HEK293 (cell line): ENCODE results near the gene KIRREL3.

Source experiments
- CTCF ChIA-PET: fragments of 350-600 bp; formaldehyde crosslinking; extraction: SDS; loops from one replicate; lab custom pipeline; 2021; ENCODE audit warnings: antibody characterized with exemption; lab: Yijun Ruan, JAX
- POLR2A ChIA-PET: fragments of 300-600 bp; formaldehyde crosslinking; extraction: SDS; loops from one replicate; lab custom pipeline; 2020; ENCODE audit warnings: antibody characterized with exemption, inconsistent platforms; lab: Yijun Ruan, JAX
- H3K27ac ChIP-seq: fragments of 200-500 bp; sonication (Bioruptor generic); 2 replicates; pipeline ENCODE4 v1.5.1; 2014; ENCODE audit warnings: low read depth, low read length, control low read depth, inconsistent platforms; ENCODE audit errors: extremely low read depth
- H3K36me3 ChIP-seq, 2 experiments: fragments of 200-500 bp in 1 of 2; sonication (Bioruptor generic) in 1 of 2; 1 replicate in 1 of 2; 2 replicates in 1 of 2; pipeline ENCODE4 v1.5.1; 2014 to 2017; ENCODE audit warnings: inconsistent platforms in 2 of 2, low read length in 2 of 2; ENCODE audit not compliant: control insufficient read depth in 2 of 2, insufficient read depth in 1 of 2
- H3K4me1 ChIP-seq: fragments of 200-500 bp; sonication (Bioruptor generic); 2 replicates; pipeline ENCODE4 v1.5.1; 2014; ENCODE audit warnings: mild to moderate bottlenecking, low read length, inconsistent platforms; ENCODE audit not compliant: control insufficient read depth, insufficient read depth
- H3K4me3 ChIP-seq: 2 replicates; pipeline ENCODE4 v1.5.1; 2011; ENCODE audit warnings: low read depth, mild to moderate bottlenecking, control low read depth, low read length, moderate library complexity
- H3K9me3 ChIP-seq: fragments of 200-500 bp; sonication (Bioruptor generic); 2 replicates; pipeline ENCODE4 v1.5.1; 2014; ENCODE audit warnings: low read depth, low read length, inconsistent platforms; ENCODE audit not compliant: control insufficient read depth, insufficient read depth
- CTCF ChIP-seq: fragments of 450-650 bp; formaldehyde crosslinking; IDR thresholded peaks from 2 replicates; pipeline ENCODE4 v1.5.1; 2016; ENCODE audit warnings: missing biosample characterization, missing genetic modification characterization
- GLIS1 ChIP-seq: fragments of 450-650 bp; formaldehyde crosslinking; IDR thresholded peaks from 2 replicates; pipeline ENCODE4 v1.5.1; 2016; ENCODE audit warnings: missing biosample characterization, missing genetic modification characterization
- PRDM1 ChIP-seq: fragments of 450-650 bp; formaldehyde crosslinking; IDR thresholded peaks from 2 replicates; pipeline ENCODE4; 2016; ENCODE audit warnings: missing biosample characterization, missing genetic modification characterization
- TCF7L2 ChIP-seq: IDR thresholded peaks from 2 replicates; pipeline ENCODE4 v1.6.1; 2011; ENCODE audit warnings: low read depth, mild to moderate bottlenecking, inconsistent platforms, low read length, moderate library complexity, borderline replicate concordance
- WT1 ChIP-seq: fragments of 450-650 bp; formaldehyde crosslinking; IDR thresholded peaks from 2 replicates; pipeline ENCODE4 v1.5.1; 2016; ENCODE audit warnings: missing biosample characterization, missing genetic modification characterization
- ZBTB21 ChIP-seq: fragments of 450-650 bp; formaldehyde crosslinking; IDR thresholded peaks from 2 replicates; pipeline ENCODE4 v1.5.1; 2017; ENCODE audit warnings: missing biosample characterization, missing genetic modification characterization
- ZNF140 ChIP-seq: fragments of 450-650 bp; formaldehyde crosslinking; IDR thresholded peaks from 2 replicates; pipeline ENCODE4 v1.5.1; 2016; ENCODE audit warnings: missing biosample characterization, missing genetic modification characterization
- ZNF19 ChIP-seq: fragments of 450-650 bp; formaldehyde crosslinking; IDR thresholded peaks from 2 replicates; pipeline ENCODE4; 2016; ENCODE audit warnings: missing biosample characterization, missing genetic modification characterization, low read depth
- ZNF221 ChIP-seq: fragments of 450-650 bp; formaldehyde crosslinking; IDR thresholded peaks from 2 replicates; pipeline ENCODE4 v1.5.1; 2017; ENCODE audit warnings: missing biosample characterization, missing genetic modification characterization, borderline replicate concordance
- ZNF223 ChIP-seq: fragments of 450-650 bp; formaldehyde crosslinking; IDR thresholded peaks from 2 replicates; pipeline ENCODE4 v1.5.1; 2016; ENCODE audit warnings: missing biosample characterization, missing genetic modification characterization
- ZNF24 ChIP-seq: fragments of 450-650 bp; formaldehyde crosslinking; IDR thresholded peaks from 2 replicates; pipeline ENCODE4 v1.5.1; 2016; ENCODE audit warnings: missing biosample characterization, missing genetic modification characterization
- ZNF354C ChIP-seq: fragments of 450-650 bp; formaldehyde crosslinking; IDR thresholded peaks from 2 replicates; pipeline ENCODE4 v1.5.1; 2016; ENCODE audit warnings: missing biosample characterization, missing genetic modification characterization, low read depth, borderline replicate concordance
- ZNF423 ChIP-seq: fragments of 450-650 bp; formaldehyde crosslinking; IDR thresholded peaks from 2 replicates; pipeline ENCODE4 v1.5.1; 2016; ENCODE audit warnings: missing biosample characterization, missing genetic modification characterization
- ZNF514 ChIP-seq: fragments of 450-650 bp; formaldehyde crosslinking; IDR thresholded peaks from 2 replicates; pipeline ENCODE4 v1.5.1; 2016; ENCODE audit warnings: missing biosample characterization, missing genetic modification characterization
- ZNF544 ChIP-seq: fragments of 450-650 bp; formaldehyde crosslinking; IDR thresholded peaks from 2 replicates; pipeline ENCODE4 v1.5.0; 2017; ENCODE audit warnings: missing biosample characterization, missing genetic modification characterization
- ZNF560 ChIP-seq: fragments of 450-650 bp; formaldehyde crosslinking; IDR thresholded peaks from 2 replicates; pipeline ENCODE4 v1.5.1; 2017; ENCODE audit warnings: missing biosample characterization, missing genetic modification characterization, borderline replicate concordance
- ZNF596 ChIP-seq: fragments of 450-650 bp; IDR thresholded peaks from 2 replicates; pipeline ENCODE4 v1.5.0; 2018; ENCODE audit warnings: missing biosample characterization, mild to moderate bottlenecking, missing genetic modification characterization, moderate library complexity
- ZNF624 ChIP-seq: fragments of 450-650 bp; formaldehyde crosslinking; IDR thresholded peaks from 2 replicates; pipeline ENCODE4 v1.5.1; 2017; ENCODE audit warnings: missing biosample characterization, missing genetic modification characterization
- ZNF639 ChIP-seq: fragments of 450-650 bp; formaldehyde crosslinking; IDR thresholded peaks from 2 replicates; pipeline ENCODE4 v1.5.1; 2016; ENCODE audit warnings: missing biosample characterization, missing genetic modification characterization
- ZNF670 ChIP-seq: fragments of 450-650 bp; formaldehyde crosslinking; IDR thresholded peaks from 2 replicates; pipeline ENCODE4 v1.5.1; 2016; ENCODE audit warnings: missing biosample characterization, missing genetic modification characterization, low read depth
- ZNF791 ChIP-seq: fragments of 450-650 bp; formaldehyde crosslinking; IDR thresholded peaks from 2 replicates; pipeline ENCODE4 v1.5.1; 2016; ENCODE audit warnings: missing biosample characterization, missing genetic modification characterization
- TF ChIP-seq, protein P1 (sequence below): fragments of 450-650 bp; formaldehyde crosslinking; IDR thresholded peaks from 2 replicates; pipeline ENCODE4 v1.5.1; 2016; ENCODE audit warnings: missing biosample characterization, missing genetic modification characterization
- TF ChIP-seq, protein P2 (sequence below): fragments of 450-650 bp; formaldehyde crosslinking; IDR thresholded peaks from 2 replicates; pipeline ENCODE4 v1.5.1; 2016; ENCODE audit warnings: missing biosample characterization, missing genetic modification characterization

The KIRREL3 gene

DNA sequence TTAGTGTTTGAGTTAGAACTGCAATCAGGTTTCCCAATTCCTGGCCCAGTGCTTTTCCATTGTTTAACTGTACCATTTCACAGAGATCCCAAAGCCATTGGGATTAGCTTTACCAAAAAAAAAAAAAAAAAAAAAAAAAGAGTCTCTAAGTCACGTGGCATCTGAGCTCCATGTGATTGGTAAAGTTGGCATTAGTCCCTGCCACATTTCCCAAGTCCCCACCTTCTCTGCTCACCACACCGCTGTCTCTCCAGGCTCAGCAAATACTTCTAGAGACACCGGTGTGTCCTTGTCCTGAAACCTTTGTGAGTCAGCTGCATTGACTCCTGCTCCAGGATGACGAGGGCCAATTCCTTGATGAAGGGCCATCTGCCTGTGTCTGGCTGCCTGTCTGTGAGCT is 305.3 kb downstream of the KIRREL3 start:
- Histone ChIP-seq H3K4me1 (no peaks in the 10 kb centered on the region), H3K4me3 (no peak overlapping the region), H3K9me3 (no peaks in the 10 kb centered on the region), H3K36me3 (no peaks in the 10 kb centered on the region), H3K27ac (no peak overlapping the region)
- POLR2A ChIA-PET: no interaction called here
- CTCF ChIA-PET: no interaction called here
- TF ChIP-seq, protein P1, sequence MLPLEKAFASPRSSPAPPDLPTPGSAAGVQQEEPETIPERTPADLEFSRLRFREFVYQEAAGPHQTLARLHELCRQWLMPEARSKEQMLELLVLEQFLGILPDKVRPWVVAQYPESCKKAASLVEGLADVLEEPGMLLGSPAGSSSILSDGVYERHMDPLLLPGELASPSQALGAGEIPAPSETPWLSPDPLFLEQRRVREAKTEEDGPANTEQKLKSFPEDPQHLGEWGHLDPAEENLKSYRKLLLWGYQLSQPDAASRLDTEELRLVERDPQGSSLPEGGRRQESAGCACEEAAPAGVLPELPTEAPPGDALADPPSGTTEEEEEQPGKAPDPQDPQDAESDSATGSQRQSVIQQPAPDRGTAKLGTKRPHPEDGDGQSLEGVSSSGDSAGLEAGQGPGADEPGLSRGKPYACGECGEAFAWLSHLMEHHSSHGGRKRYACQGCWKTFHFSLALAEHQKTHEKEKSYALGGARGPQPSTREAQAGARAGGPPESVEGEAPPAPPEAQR (tag by site-specific recombination): no peak
- TF ChIP-seq ZNF560 (tag by site-specific recombination) (no peak), ZNF791 (tag by site-specific recombination) (no peak), ZNF596 (no peak), PRDM1 (tag by site-specific recombination) (no peak), WT1 (tag by site-specific recombination) (no peak), ZNF354C (tag by site-specific recombination) (no peak), ZNF423 (no peak), ZBTB21 (tag by site-specific recombination) (no peak), ZNF140 (no peak), ZNF670 (no peak), ZNF19 (tag by site-specific recombination) (no peak)
- TF ChIP-seq, protein P2, sequence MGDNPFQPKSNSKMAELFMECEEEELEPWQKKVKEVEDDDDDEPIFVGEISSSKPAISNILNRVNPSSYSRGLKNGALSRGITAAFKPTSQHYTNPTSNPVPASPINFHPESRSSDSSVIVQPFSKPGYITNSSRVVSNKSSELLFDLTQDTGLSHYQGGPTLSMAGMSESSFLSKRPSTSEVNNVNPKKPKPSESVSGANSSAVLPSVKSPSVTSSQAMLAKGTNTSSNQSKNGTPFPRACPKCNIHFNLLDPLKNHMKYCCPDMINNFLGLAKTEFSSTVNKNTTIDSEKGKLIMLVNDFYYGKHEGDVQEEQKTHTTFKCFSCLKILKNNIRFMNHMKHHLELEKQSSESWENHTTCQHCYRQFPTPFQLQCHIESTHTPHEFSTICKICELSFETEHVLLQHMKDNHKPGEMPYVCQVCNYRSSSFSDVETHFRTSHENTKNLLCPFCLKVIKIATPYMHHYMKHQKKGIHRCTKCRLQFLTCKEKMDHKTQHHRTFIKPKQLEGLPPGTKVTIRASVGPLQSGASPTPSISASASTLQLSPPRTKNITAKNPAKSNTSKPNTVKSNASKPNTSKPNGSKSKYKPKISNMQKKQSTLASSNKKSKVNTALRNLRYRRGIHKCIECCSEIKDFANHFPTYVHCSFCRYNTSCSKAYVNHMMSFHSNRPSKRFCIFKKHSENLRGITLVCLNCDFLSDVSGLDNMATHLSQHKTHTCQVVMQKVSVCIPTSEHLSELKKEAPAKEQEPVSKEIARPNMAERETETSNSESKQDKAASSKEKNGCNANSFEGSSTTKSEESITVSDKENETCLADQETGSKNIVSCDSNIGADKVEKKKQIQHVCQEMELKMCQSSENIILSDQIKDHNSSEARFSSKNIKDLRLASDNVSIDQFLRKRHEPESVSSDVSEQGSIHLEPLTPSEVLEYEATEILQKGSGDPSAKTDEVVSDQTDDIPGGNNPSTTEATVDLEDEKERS (tag by site-specific recombination): no peak

DNA sequence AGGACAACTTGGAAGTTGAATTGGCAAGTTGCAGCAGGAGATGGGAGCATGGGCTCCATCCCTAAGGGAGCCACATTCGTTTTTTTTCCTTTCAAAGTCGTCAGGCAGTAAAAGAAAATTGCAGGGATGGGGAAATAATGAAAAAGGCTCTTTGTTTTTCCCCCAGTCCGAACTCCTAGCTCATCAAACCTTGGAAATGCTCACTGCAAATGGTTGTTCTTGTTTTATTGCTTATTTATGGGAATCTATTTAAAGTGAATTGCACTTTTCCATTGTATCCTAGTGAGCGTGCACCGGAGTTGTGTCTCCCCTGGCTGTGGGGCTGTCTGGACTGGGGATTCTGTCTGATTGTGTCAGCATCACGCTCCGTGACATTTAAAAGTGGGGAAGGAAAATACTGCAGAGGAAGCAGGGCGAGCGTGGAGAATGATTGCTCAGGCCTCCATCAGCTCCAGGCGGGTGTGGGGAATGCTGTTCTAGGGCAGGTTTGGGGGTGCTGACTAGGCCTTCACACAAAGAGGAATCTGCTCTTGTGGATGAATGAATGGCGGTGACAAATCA is 306.4 kb downstream of the KIRREL3 start:
- CTCF ChIA-PET: interaction anchor here (0.6 kb wide), 1 partner anchor 231 kb away, joined by 3 read pairs; no protein-coding TSS in a partner anchor
- H3K27ac ChIP-seq: no peak overlapping the region
- no peaks in the 10 kb centered on the region for H3K9me3 ChIP-seq
- H3K4me3 ChIP-seq: no peak overlapping the region
- POLR2A ChIA-PET: no interaction called here
- TF ChIP-seq ZNF544 (tag by site-specific recombination) (no peak), ZNF221 (tag by site-specific recombination) (no peak), ZNF223 (tag by site-specific recombination) (no peak), ZNF514 (no peak), ZNF791 (tag by site-specific recombination) (no peak), CTCF (tag by site-specific recombination) (no peak), ZNF354C (tag by site-specific recombination) (no peak), TCF7L2 (no peak), ZNF639 (tag by site-specific recombination) (no peak), ZNF24 (tag by site-specific recombination) (no peak), ZNF624 (tag by site-specific recombination) (no peak), GLIS1 (tag by site-specific recombination) (no peak)
- H3K4me1 ChIP-seq: no peaks in the 10 kb centered on the region
- H3K36me3 ChIP-seq: no peaks in the 10 kb centered on the region
